ENCODE data around the gene KBTBD12. TPM values are rescaled to one million over a fixed set of nuclear protein-coding genes. Genes with fewer than 3 reads are reported as not detected.
A peak's percentile ranks its signal among the peaks of the same experiment; 100 is the strongest.
"Not testable (repeated sequence)": the region's sequence is repeated elsewhere in the genome, so short reads cannot be mapped to it uniquely, and the experiment has no call there.

The KBTBD12 gene
- under 0.01 TPM in 1 of 2 replicates, not detected in the other for total RNA-seq (ENCODE audit: low replicate concordance)

GRCh38 chr3:127915115-127915936 is at the start of gene KBTBD12:
Gene KBTBD12 (plus strand): TSS chr3:127915232. CDS start chr3:127923062, 7,830 bp downstream.
- TF ChIP-seq, protein P1, sequence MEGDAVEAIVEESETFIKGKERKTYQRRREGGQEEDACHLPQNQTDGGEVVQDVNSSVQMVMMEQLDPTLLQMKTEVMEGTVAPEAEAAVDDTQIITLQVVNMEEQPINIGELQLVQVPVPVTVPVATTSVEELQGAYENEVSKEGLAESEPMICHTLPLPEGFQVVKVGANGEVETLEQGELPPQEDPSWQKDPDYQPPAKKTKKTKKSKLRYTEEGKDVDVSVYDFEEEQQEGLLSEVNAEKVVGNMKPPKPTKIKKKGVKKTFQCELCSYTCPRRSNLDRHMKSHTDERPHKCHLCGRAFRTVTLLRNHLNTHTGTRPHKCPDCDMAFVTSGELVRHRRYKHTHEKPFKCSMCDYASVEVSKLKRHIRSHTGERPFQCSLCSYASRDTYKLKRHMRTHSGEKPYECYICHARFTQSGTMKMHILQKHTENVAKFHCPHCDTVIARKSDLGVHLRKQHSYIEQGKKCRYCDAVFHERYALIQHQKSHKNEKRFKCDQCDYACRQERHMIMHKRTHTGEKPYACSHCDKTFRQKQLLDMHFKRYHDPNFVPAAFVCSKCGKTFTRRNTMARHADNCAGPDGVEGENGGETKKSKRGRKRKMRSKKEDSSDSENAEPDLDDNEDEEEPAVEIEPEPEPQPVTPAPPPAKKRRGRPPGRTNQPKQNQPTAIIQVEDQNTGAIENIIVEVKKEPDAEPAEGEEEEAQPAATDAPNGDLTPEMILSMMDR (IDR thresholded peaks at IDR 0.05; ENCODE audit: insufficient read depth, low read length), result no peak
- no peak for DNase-seq (ENCODE audit: low read depth)
- H3K4me3 ChIP-seq (ENCODE audit: low read depth, low read length), result peak within 1 kb of the TSS; percentile 59

- DNase-seq (ENCODE audit: low read depth), result peak; percentile 20
- H3K4me3 ChIP-seq (ENCODE audit: low read depth, low read length), result no peak overlapping the region
- TF ChIP-seq, protein P1 (IDR thresholded peaks at IDR 0.05; ENCODE audit: insufficient read depth, low read length), result peak; percentile 11
Measured at GRCh38 chr3:127865941-127866340, 49.1 kb upstream of the KBTBD12 start.

GRCh38 chr3:127867412-127867811 is 47.6 kb upstream of the KBTBD12 start:
- H3K4me3 ChIP-seq (ENCODE audit: low read depth, low read length), result no peak overlapping the region
- TF ChIP-seq, protein P1 (IDR thresholded peaks at IDR 0.05; ENCODE audit: insufficient read depth, low read length), result no peak
- DNase-seq (ENCODE audit: low read depth), result no peak

DNA sequence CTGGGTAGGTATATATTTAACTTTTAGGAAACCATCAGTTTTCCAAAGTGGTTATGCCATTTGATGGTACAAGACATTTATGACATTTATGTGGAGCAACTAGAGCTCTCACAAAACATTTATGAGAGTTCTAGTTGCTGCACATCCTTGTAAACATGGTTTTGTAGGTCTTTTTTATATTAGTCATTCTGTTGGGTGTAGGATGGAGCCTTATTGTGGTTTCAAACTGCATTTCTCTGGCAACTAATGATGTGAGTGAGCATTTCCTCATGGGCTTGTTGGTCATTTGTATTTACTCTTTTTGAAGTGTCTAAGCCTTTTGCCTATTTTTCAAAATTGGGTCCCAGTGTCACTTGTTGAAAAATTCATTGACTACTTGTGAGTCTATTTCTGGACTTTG is 47.0 kb upstream of the KBTBD12 start:
- DNase-seq (ENCODE audit: low read depth), result no peak
- TF ChIP-seq, protein P1 (IDR thresholded peaks at IDR 0.05; ENCODE audit: insufficient read depth, low read length), result no peak
- H3K4me3 ChIP-seq (ENCODE audit: low read depth, low read length), result no peak overlapping the region

DNA sequence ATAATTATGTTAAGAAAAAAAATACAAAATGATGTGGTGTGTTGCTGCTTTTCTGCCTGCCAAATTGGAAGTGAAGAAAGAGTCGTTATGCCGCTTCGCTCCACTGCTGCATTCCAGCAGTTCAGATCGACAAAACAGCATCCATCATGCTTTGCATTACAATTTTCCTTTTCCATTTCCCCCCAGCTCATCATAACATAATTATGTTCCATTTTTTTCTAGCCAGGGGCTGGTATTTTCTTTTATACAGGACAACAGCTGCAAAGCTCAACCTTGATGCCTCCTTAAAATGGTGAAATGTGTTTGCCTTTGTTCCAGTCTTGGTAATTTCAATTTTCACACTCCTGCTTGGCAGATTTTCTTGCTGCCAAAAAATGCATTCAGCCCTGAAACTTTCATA is 44.9 kb upstream of the KBTBD12 start:
- TF ChIP-seq, protein P1 (IDR thresholded peaks at IDR 0.05; ENCODE audit: insufficient read depth, low read length), result no peak
- H3K4me3 ChIP-seq (ENCODE audit: low read depth, low read length), result no peak overlapping the region
- no peak for DNase-seq (ENCODE audit: low read depth)

GRCh38 chr3:127874097-127874496 is 40.9 kb upstream of the KBTBD12 start:
- not testable (repeated sequence) for H3K4me3 ChIP-seq (ENCODE audit: low read depth, low read length); DNase-seq (ENCODE audit: low read depth)

- DNase-seq (ENCODE audit: low read depth), result no peak
- TF ChIP-seq, protein P1 (IDR thresholded peaks at IDR 0.05; ENCODE audit: insufficient read depth, low read length), result no peak
- no peak overlapping the region for H3K4me3 ChIP-seq (ENCODE audit: low read depth, low read length)
Measured at GRCh38 chr3:127881586-127881985, 33.4 kb upstream of the KBTBD12 start.
